Heart left ventricle (tissue), 16 donors: ENCODE data around the gene SF3B5. TPM values are rescaled to one million over a fixed set of nuclear protein-coding genes. Genes with fewer than 3 reads are reported as not detected.
A peak's percentile ranks its signal among the peaks of the same experiment; 100 is the strongest.

ENCODE experiments used
- ATAC-seq, 4 donors: fragments of 200-7000 bp; cut with Tn5 transposase; one replicate each; pipeline ENCODE4 v1.9.1; 2020 to 2022; ENCODE audit warnings: moderate library complexity in 4 of 4, mild to moderate bottlenecking in 3 of 4, moderate number of reproducible peaks in 1 of 4
- DNase-seq, 5 donors: peaks; one replicate each; pipeline ENCODE4 v3.0.0-alpha.2; 2020
- H3K27ac ChIP-seq, 12 donors: fragments of 200-600 bp; sonication (generic) in 4 of 12; one replicate each; pipeline versions ENCODE4 v1.5.0 to v1.8.0; 2016 to 2022; ENCODE audit warnings: mild to moderate bottlenecking in 2 of 12
- H3K27me3 ChIP-seq, 9 donors: fragments of 200-600 bp; sonication (generic) in 2 of 9; one replicate each; pipeline versions ENCODE4 v1.5.1 to v1.8.0; 2016 to 2022; ENCODE audit warnings: mild to moderate bottlenecking in 3 of 9
- H3K36me3 ChIP-seq, 9 donors: fragments of 200-600 bp; sonication (generic) in 2 of 9; one replicate each; pipeline versions ENCODE4 v1.5.0 to v1.8.0; 2018 to 2022; ENCODE audit warnings: mild to moderate bottlenecking in 2 of 9
- H3K4me1 ChIP-seq, 12 donors: fragments of 200-600 bp; sonication (generic) in 4 of 12; one replicate each; pipeline versions ENCODE4 v1.5.0 to v1.8.0; 2016 to 2022; ENCODE audit warnings: mild to moderate bottlenecking in 3 of 12
- H3K4me3 ChIP-seq, 12 donors: fragments of 200-600 bp; sonication (generic) in 4 of 12; one replicate each; pipeline versions ENCODE4 v1.5.0 to v1.8.0; 2017 to 2022; ENCODE audit warnings: mild to moderate bottlenecking in 9 of 12, moderate library complexity in 4 of 12
- H3K9me3 ChIP-seq, 12 donors: fragments of 200-600 bp; sonication (generic) in 4 of 12; one replicate each; pipeline versions ENCODE4 v1.5.0 to v1.8.0; 2016 to 2022; ENCODE audit warnings: mild to moderate bottlenecking in 1 of 12
- POLR2A ChIP-seq, 2 donors: fragments of 450-650 bp; IDR thresholded peaks; one replicate each; pipeline ENCODE4 v1.6.1; 2017; ENCODE audit warnings: antibody characterized with exemption in 2 of 2, mild to moderate bottlenecking in 2 of 2, moderate library complexity in 2 of 2
- WGBS, 4 donors: extraction: QIAGEN DNeasy Blood & Tissue Kit in 2 of 4; methylation state at CpG; one replicate each; pipeline versions ENCODE4 v1.1.5 to v1.1.7; 2013 to 2018; 5-methylcytosine and 5-hydroxymethylcytosine counted together
- intact Hi-C, 10 donors: fragments of 100-400 bp; cut with DNase I; formaldehyde crosslinking; loops; one replicate each; pipeline versions ENCODE4 v1.11.1 to v1.14.2; 2022
- long read RNA-seq, 3 donors: library from polyadenylated mRNA; unstranded; transcript quantifications; one replicate each; pipeline ENCODE4 v2.0.0, GENCODE V29; 2020 to 2021
- polyA plus RNA-seq, 2 donors: library from polyadenylated mRNA; stranded (reverse); fragments of 200-250 nt; gene quantifications; one replicate each; pipeline ENCODE4 v1.2.3, GENCODE V29; 2013
- total RNA-seq, 9 donors: library from RNA; depleted of rRNA in 2 of 9; stranded (reverse); fragments of >200 nt in 2 of 9; fragmentation: NEBNext Ultra II Directional in 3 of 9; extraction: Animal tissue kit (Norgen Biotek cat#: 25700) in 3 of 9; gene quantifications; one replicate each; pipeline versions ENCODE4 v1.1.0 to v1.2.4, GENCODE V29; 2016 to 2023
- TF ChIP-seq, protein P1 (sequence below), 12 donors: fragments of 200-600 bp; sonication (generic) in 4 of 12; IDR thresholded peaks; one replicate each; pipeline versions ENCODE4 v1.5.0 to v1.8.0; 2018 to 2022; ENCODE audit warnings: antibody characterized with exemption in 12 of 12, mild to moderate bottlenecking in 5 of 12
- donor health status: ischemic (EF 13 %, LVEDD 7.1; RV severe dilation, severe dysfunction).
- donor health status: healthy with polysubstance abuse.
- donor health status: DM: no; HTN: yes; CAD: no.
- donor health status: DM: no; HTN: no; CAD: no.
- donor health status: ischemic (EF 25% LVEDD 6.9; RV normal size, moderate dysfunction).
- donor health status: ischemic (EF 25% LVEDD 5.7; RV mildly dilated, moderate dysfunction).
- donor health status: healthy.
- donor health status: DM: yes; HTN: yes; CAD: no.
- donor health status: ischemic (EF 35%, LVEDD 5.7; RV mildly dilated, moderate dysfunction).
- donor health status: nonischemic (EF 11% LVEDD 7.7; RV severe dilation, severe dysfunction).
- donor health status: DM: yes; HTN: yes; CAD: no.
- donor health status: PGD.
- donor health status: ischemic (EF 29% LVEDD 5.4; RV normal size, mild dysfunction).
- donor health status: nonischemic (EF 23%, LVEDD 6.1; RV moderate dilation, normal function).

The SF3B5 gene
- total RNA-seq (100 to 1,000 TPM in 8 of 9 donors, 10 to 100 TPM in 1; 99.5 to 240 (median 124) TPM), polyA plus RNA-seq (100 to 1,000 TPM; 150 to 281 TPM)
- long read RNA-seq, donor 1, transcript SF3B5-201 (1 exons, 693 nt): major isoform, 41 of 41 reads
- long read RNA-seq, donor 1, partial matches to known transcripts: 0 of 41 reads
- long read RNA-seq, donor 1, other reads (novel, unspliced or antisense): 0 of 41 reads
- long read RNA-seq, donor 2, transcript SF3B5-201 (1 exons, 693 nt): major isoform, 17 of 17 reads
- long read RNA-seq, donor 2, partial matches to known transcripts: 0 of 17 reads
- long read RNA-seq, donor 2, other reads (novel, unspliced or antisense): 0 of 17 reads
- long read RNA-seq, donor 3, transcript SF3B5-201 (1 exons, 693 nt): major isoform, 41 of 41 reads
- long read RNA-seq, donor 3, partial matches to known transcripts: 0 of 41 reads
- long read RNA-seq, donor 3, other reads (novel, unspliced or antisense): 0 of 41 reads

DNA sequence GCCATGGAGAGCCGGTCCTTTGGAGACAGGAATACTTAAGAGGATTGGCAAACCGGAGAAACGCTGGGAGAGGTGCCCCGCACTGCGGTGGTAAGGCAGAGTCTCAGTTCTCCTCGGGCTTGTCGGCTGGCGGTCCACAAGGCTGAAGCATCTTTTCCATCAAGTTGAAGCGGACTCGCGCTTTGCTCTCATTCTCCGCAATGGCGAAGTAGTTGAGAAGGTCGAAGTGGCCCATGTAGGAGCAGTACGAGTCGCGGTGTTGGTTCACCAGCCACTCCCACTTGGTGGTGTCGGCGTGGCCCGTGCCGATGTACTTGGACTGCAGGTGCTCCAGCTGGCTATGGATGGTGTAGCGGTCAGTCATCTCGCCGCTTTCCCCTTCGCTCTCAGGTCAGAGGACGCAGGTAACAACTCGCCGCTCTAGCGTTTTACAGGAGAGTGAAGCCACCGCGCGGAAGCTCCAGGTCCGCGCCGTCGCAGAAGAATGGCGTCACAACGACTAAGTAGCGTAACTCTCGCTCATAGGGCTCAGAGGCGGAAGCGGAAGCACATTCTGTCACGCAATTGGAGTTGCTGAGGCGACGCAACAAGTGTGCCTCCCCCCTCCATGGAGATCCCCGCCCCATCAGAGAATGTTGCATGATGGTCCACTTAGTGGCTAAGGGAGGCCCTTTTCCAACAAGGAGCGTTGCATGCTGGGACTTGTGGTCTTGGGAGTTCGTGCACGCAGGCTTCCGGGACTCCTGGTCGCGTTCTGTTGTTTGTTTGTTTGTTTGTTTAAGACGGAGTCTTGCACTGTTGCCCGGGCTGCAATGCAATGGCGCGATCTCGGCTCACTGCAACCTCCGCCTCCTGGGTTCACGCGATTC, at the start of gene SF3B5:
SF3B5 (minus strand) TSS at position 440 of the 869 bp plus-strand sequence; CDS start at position 364, 76 bp downstream.
- peak; percentile 100 for ATAC-seq

DNA sequence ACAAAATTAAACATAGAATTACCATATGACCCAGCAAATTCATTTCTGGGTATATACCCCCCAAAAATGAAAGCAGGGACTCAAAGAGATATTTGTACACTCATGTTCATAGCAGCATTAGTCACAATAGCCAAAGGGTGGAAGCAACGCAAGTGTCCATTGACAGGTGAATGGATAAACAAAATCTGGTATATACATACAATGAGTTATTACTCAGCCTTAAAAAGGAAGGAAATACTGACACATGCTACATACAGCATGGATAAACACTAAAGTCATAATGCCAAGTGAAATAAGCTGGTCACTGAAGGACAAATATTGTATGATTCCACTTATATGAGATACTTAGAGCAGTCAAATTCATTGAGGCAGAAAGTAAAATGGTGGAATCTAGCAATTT, 49.6 kb upstream of the SF3B5 start:
- WGBS, 4 donors: 74 to 90% (median 84%) methylated on average over 1 of the region's 1 CpG
- Histone ChIP-seq H3K4me1 (peaks cover 0 to 22% (median 0%) of the 10 kb centered on the region in 12 donors), H3K36me3 (no peaks in the 10 kb centered on the region), H3K4me3 (no peak overlapping the region), H3K27ac (no peak overlapping the region), H3K9me3 (no peaks in the 10 kb centered on the region), H3K27me3 (no peaks in the 10 kb centered on the region)
- intact Hi-C loops: loop anchor here in 3 of 10 donors (5.0 kb wide), 2 partner anchors 38 to 72 kb away; no protein-coding TSS in a partner anchor
- DNase-seq: no peak
- no peak for TF ChIP-seq POLR2A (IDR thresholded peaks at IDR 0.05)
- TF ChIP-seq, protein P1, sequence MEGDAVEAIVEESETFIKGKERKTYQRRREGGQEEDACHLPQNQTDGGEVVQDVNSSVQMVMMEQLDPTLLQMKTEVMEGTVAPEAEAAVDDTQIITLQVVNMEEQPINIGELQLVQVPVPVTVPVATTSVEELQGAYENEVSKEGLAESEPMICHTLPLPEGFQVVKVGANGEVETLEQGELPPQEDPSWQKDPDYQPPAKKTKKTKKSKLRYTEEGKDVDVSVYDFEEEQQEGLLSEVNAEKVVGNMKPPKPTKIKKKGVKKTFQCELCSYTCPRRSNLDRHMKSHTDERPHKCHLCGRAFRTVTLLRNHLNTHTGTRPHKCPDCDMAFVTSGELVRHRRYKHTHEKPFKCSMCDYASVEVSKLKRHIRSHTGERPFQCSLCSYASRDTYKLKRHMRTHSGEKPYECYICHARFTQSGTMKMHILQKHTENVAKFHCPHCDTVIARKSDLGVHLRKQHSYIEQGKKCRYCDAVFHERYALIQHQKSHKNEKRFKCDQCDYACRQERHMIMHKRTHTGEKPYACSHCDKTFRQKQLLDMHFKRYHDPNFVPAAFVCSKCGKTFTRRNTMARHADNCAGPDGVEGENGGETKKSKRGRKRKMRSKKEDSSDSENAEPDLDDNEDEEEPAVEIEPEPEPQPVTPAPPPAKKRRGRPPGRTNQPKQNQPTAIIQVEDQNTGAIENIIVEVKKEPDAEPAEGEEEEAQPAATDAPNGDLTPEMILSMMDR (IDR thresholded peaks at IDR 0.05): no peak
- no peak for ATAC-seq

More for the DNA sequence above, at the start of gene SF3B5:
- peak; percentile 98 to 99 (median 99) for DNase-seq
- peaks cover 0 to 6% (median 0%) of the 10 kb centered on the region in 9 donors for H3K36me3 ChIP-seq
- peak within 1 kb of the TSS; percentile 49 to 95 (median 89) for H3K4me3 ChIP-seq
- intact Hi-C loops: loop anchor here in 2 of 10 donors (1.0 to 10.0 kb wide), 2 partner anchors 32 to 189 kb away; partner anchors contain the start of gene UTRN (in 1 of the 2)
- peak in 1 of 2 donors; percentile 62 for TF ChIP-seq POLR2A (IDR thresholded peaks at IDR 0.05)
- TF ChIP-seq, protein P1 (IDR thresholded peaks at IDR 0.05): no peak
- WGBS, 4 donors: 0% methylated on average over 38 to 60 of the region's 60 CpGs
- H3K27me3 ChIP-seq: no peaks in the 10 kb centered on the region
- H3K9me3 ChIP-seq: no peaks in the 10 kb centered on the region
- H3K27ac ChIP-seq: peak within 1 kb of the TSS in 11 of 12 donors; percentile 68 to 87 (median 83)
- peaks cover 0 to 28% (median 14%) of the 10 kb centered on the region in 12 donors for H3K4me1 ChIP-seq

DNA sequence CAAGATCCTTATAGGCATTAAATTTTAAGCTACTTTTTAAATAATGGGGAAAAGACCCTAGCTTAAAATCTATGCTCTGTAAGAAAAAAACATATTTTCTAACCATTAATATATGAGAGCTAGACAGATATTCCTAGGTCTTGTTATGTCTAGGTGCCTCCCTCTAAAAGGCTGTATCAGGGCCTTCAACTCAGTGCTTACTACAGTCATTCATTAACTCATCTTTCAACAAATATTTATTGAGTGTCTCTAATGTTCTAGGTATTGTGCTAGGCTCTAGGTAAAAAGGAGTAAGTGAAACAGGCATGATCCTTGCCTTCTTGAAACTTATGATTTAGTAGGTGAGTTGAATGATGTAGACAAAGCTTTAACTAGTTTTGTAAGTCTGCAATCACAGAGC, 48.5 kb upstream of the SF3B5 start:
- no peak overlapping the region for H3K27ac ChIP-seq
- no peaks in the 10 kb centered on the region for H3K27me3 ChIP-seq
- H3K4me3 ChIP-seq: no peak overlapping the region
- DNase-seq (no peak), ATAC-seq (no peak)
- no peaks in the 10 kb centered on the region for H3K9me3 ChIP-seq
- no peaks in the 10 kb centered on the region for H3K36me3 ChIP-seq
- intact Hi-C loops: no loop called here
- H3K4me1 ChIP-seq: peaks cover 0 to 16% (median 0%) of the 10 kb centered on the region in 12 donors
- TF ChIP-seq POLR2A (IDR thresholded peaks at IDR 0.05): no peak
- TF ChIP-seq, protein P1 (IDR thresholded peaks at IDR 0.05): no peak
